GM19239 (cell line): ENCODE data around the gene PDK4.
A peak's percentile ranks its signal among the peaks of the same experiment; 100 is the strongest.
"Not testable (repeated sequence)": the region's sequence is repeated elsewhere in the genome, so short reads cannot be mapped to it uniquely, and the experiment has no call there.

Experiments
- DNase-seq: peaks from one replicate; pipeline ENCODE4 v3.0.0; 2011; ENCODE audit warnings: low spot score; ENCODE audit not compliant: insufficient read length
- FAIRE-seq: peaks from 2 replicates; lab custom pipeline; 2011; peaks lifted over from hg19 to GRCh38; lab: Jason Lieb, UNC

Gene PDK4

DNA sequence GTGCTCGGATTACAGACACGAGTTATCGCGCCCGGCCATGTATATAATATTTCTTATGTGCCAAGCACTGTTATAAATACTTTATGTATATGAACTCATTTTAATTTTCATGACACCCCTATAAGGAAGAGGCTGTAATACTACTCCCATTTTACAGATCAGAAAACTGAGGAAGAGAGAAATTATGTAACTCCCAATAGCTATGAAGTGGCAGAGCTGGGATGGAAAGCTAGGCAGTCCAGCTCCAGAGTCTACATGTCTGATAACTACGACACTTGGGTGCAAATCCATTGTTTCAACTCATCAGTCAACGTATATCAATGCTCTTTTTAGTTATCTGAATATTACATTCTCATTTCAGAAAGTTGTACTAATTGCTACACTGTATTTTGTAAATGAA is 17.0 kb downstream of the PDK4 start:
- FAIRE-seq, result no peak
- no peak for DNase-seq

DNA sequence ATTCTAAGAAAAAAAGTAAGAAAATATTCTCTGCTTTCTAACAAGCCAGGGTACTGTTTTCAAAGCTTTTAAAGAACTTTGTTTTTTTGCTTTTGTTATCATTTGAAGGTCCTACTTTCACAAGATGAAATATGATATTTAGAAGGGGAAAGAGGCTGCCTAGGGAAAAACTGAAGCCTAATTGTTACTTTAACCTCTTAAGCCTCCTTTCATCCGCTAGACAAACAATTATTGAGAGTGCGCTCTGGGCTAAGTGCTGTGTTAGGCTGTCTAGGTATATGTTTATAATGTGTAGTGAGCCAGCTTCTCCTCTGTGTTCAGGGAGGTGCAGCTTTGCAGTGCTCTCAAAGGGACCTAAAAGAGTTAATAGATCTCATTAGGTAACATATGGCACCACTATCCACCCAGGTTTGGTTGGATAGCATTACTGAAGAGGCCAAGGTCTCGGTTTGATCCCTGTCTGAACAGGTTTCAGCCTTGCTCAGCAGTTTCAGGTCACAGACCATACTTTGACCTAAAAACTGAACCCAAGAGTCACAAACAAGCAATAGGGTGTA is 17.9 kb downstream of the PDK4 start:
- DNase-seq, result no peak

DNA sequence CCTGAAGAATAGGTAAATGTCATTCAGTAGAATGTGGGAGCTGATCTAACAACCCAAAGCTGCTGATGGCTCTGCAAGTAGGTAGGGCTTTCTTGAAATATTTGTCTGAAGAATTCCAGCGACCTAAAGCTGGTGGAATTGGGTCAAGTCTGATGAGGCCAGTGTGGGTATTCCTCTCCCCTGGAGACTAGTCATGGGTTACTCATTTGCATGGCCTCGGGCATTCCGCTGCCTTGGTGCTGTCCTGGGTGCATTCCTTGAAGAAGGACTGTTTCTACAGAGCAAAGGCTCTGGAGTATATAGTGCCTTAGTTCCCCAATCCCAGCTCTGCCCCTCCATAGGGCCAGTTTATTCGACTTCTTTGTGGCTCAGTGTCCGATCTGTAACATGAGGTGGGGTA is 19.2 kb downstream of the PDK4 start:
- no peak for DNase-seq

More for the DNA sequence above, 17.9 kb downstream of the PDK4 start:
- FAIRE-seq, result no peak

DNA sequence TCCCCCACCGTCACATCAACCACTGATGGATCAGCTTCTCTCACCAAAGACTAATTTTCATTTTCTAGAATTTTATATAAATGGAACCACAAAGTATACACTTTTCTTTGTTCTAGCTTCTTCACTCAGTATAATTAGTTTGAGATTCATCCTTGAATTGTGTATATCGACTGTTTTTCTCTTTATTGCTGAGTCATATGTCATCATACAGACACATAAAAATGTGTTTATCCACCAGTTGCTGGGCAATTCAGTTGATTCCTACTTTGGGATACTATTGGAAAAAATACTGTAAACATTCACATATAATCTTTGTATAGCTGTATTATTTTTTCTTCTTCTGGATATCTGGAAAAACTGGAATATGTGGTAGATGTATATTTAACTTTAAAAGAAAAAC is 26.6 kb downstream of the PDK4 start:
- no peak for FAIRE-seq

More for the DNA sequence above, 19.2 kb downstream of the PDK4 start:
- FAIRE-seq, result no peak

DNA sequence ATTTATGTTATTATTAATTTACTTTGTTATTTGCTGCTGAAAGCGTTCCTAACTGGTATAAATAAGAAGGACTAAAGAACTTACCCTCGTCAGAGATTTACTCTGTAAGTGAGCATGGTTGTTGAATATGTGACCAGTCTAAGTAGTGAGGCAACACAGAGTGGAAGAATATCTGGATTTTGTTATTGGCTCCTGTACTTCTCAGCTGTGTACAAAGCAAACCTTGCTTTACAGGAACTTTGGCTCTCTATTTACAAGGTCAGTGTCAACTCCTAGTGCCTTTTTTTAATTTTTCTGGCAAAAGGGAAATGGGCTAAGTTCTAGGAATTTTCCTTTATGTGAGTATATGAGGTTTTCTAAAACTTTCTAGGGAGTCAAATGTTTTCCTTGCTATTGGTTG is 35.6 kb downstream of the PDK4 start:
- DNase-seq (no peak), FAIRE-seq (no peak)

More for the DNA sequence above, 26.6 kb downstream of the PDK4 start:
- DNase-seq, result no peak

DNA sequence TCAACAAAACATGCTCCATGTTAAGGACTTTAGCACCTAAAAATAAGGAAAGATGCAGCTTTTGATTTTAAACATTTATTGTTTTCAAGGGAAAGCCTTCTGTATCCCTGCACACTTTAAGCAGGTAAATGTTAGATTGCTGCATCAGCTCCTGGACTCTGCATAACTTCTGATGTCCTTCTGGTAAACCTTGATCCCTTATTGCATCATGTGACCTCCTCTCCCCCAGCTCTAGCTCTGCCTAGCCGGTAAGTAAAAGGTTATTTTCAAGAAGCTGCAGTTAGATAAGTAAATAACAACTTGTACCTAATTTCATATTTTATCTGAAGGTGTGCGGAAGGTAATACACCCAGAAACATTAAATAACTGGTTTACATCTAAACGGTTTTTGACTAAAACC is 37.5 kb downstream of the PDK4 start:
- FAIRE-seq (peak; percentile 8), DNase-seq (no peak)

DNA sequence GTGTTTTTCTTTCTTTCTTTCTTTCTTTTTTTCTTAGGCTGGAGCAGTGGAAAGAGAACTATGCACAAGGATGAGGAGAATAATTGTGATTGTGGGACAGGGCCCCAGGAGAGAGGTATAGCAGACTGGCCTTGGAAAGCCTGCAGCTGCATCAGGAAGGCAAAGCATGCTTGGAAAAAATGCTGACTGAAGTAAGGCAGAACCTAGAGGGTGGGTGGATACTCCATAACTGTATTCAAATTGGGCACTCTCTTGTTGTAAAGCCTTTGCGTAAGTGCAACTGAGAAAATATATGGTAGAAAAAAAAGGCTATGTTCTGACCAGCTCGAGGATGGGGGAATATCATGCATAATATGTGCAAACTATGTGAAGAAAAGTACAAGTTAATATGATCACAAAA is 39.5 kb downstream of the PDK4 start:
- DNase-seq, result no peak
- FAIRE-seq, result no peak

DNA sequence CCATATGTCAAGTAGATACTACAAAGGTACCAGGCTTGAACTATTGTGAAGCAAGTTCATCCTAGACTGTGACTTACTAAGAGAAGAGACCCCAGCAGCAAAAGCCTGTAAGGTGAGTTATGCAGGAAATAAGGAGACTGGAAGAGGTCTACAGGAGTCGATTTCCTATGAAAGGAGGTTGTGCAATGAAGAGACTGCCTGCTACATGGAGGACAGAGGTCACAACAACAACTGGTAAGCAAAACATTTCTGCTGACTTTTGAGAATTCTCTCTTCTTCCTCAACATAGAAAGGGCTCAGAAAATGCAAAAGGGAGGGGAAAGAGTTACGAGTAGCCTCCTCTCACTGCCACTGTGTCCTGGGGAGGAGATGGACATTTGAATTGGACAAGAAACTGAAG is 42.4 kb downstream of the PDK4 start:
- FAIRE-seq, result no peak
- no peak for DNase-seq

DNA sequence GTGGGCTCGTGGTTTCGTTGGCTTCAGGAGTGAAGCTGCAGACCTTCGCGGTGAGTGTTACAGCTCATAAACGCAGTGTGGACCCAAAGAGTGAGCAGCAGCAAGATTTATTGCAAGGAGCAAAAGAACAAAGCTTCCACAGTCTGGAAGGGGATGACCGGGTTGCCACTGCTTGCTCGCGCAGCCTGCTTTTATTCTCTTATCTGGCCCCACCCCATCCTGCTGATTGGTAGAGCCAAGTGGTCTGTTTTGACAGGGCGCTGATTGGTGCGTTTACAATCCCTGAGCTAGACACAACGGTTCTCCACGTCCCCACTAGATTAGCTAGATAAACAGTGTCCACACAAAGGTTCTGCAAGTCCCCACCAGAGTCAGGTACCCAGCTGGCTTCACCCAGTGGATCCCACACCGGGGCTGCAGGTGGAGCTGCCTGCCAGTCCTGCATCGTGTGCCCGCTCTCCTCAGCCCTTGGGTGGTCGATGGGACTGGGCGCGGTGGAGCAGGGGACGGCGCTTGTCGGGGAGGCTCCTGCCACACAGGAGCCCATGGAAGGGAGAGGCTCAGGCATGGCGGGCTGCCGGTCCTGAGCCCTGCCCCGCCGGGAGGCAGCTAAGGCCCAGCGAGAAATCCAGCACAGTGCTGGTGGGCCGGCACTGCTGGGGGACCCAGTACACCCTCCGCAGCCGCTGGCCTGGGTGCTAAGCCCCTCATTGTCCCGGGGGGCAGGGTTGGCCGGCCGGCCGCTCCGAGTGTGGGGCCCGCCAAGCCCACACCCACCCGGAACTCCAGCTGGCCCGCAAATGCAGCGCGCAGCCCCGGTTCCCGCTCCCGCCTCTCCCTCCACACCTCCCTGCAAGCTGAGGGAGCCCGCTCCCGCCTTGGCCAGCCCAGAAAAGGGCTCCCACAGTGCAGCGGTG is 44.0 kb downstream of the PDK4 start:
- not testable (repeated sequence) for FAIRE-seq, DNase-seq

DNA sequence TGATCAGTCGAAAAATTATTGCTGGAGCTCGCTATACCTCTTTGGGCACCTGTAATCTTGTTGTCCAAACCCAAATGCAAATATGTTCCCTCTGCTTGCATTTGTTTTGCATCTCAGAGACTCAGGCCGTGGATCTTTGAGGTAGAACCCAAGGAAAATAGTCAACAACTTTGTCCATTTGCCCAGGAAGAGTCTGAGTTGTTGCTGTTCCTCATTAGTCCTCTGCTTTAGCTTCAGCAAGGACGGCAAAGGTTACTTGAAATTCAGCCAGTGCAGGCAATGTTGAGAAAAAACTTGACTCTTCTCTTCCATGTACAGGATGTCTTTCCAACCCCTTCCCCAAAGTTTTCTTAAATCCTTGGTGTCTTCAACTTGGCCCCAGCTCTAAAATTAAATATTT is 45.8 kb downstream of the PDK4 start:
- FAIRE-seq, result no peak
- DNase-seq, result no peak

DNA sequence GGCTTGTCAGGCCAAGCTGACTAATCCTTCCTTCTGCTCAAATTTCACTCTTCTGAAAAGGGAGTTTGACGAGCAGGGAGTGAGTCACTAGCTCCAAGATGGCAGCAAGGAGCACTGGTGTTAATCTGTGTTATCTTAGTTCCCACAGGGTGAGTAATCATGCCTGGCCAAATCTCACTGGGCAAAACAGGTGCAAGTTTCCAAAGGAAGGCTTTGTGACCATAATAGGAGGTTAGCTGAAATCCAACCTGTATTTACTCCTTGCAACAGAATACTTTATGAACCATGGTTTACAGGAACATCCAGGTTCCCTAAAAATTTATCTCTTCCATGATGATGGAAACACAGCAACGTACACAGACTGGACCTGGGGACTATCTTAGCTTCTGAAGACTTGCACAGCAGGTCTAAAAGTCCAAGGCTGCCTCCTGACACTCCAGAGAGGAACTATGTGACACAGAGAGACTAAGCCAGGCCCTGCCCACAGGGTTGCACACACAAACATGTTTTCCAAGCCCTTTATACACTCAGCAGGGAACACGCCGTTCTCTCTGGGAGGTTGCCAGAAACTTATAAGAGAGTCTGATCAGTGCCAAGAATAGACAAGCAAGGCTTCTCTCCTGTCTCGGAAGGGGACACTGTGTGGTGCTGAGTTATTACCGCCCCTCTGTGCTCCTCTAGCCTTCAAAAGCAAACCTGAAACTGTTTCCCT is 46.3 kb downstream of the PDK4 start:
- FAIRE-seq (no peak), DNase-seq (no peak)

DNA sequence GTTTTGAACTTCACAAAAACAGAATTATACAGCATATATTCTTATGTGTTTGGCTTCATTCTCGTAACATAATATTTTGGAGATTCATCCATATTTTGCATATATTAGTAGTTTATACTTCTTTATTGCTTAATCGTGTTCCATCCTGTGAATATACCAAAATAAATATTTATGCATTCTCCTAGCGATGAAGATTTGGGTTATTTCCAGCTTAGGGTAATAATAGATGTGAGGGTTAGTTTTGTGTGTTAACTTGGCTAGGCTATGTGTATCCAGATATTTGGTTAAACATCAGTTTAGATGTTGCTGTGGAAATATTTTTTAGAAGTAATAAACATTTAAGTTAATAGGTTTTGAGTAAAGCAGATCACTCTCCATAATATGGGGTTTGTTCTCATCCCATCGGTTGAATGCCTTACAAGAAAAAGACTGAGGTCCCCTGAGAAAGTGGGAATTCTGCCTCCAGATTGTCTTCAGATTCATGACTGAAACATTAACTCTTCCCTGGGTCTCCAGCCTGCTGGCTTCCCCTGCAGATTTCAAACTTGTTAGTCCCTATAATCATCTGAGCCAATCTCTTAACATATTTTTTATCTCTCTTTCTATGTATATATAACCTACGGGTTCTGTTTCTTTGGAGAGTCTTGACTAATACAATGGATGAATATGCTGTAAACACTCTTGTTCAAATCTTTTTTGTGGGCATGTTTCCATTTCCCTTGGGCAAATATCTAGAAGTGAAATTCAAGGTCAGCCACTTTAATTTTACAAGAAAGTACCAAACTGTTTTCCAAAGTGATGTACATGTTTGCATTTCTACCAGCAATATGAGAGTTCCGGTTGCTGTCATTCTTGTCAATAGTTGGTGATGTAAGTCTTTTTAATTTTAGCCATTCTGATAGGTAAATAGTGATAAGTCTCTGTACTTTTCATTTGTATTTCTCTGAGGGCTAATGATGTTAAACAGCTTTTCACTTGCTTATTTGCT is 48.7 kb downstream of the PDK4 start:
- FAIRE-seq, result no peak
- no peak for DNase-seq

DNA sequence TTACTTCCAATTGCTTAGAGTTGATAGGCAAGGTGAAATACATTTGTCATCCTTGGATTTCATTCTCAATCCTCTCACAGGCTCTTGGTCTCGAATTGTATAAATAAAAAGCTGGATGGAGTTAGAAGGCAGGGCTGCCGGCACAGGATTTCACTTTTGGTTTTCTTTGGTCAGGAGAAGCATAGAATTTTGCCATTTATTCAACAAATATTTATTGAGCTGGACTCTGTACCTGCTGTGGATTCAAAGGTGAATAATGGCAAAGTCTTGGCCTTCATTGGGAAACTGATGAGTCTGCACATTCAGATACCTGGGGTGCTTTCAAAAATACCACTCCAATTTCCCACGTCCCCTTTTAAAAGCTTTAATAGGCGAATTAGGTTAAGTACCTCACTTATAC is 49.7 kb downstream of the PDK4 start:
- DNase-seq, result no peak
- FAIRE-seq, result no peak

DNA sequence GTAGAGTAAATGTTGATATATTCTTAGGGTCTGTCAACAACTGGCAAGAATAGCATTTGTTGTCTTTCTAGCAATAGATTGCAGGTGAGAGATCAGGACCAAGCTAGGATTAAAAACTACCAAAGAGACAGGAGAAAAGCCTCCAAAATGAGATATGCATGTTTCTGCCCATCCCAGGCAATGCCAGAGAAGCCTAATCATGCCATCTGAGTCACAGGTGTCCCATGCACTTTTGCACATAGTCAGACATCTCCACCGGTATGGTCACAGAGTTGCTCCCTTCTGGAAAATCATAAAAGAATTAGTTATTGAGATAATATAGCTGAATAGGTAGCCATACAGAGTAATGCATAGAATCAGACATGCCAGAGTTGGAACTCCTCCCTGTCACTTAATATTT is 50.6 kb downstream of the PDK4 start:
- DNase-seq (no peak), FAIRE-seq (no peak)

DNA sequence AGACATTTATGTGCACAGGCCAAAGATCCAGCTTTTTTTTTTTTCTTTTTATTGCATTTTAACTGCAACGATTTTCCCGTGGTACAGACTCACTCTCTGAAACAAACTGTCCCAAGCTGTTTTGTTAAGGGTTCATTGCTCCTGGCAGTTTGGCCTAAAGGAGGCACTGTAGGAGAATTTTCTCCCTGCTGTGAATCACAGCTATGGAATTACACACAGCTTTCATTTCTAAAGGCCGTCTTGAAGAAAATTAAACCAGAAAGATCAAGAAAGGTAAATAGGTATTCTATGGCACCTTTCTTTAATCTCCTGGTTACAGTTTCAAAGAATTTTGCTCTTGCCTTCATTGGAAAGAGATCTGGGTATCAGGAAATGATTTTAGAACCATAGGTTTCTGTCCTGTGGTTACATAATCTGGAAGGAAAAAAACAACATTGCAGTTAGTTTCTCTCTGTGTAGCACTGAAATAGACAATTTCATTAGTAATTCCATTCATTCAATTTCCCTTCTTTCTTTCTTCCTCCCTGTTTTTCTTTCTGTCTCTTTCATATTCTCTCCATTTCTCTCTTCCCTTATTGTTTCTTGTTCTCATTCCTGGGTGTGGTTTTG is 51.2 kb downstream of the PDK4 start:
- DNase-seq (no peak), FAIRE-seq (no peak)

DNA sequence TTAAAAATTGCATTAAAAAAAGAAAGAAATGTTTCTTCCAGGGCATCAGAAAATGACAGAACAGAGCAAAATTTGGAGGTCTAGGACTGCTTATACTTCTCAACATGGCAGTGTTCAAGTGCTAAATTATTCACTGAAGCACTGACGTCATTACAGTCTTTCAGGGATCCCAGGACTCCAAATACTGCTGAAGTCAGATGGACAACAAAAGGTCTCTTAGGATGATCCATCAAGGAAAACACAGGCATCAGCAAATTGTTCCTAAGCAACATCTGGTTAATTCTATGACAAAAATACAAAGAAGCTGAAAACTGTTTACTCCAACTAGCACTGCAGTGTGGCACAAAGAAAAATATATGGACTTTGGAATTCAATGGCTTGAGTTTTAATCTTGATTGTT is 52.1 kb downstream of the PDK4 start:
- DNase-seq (no peak), FAIRE-seq (no peak)

DNA sequence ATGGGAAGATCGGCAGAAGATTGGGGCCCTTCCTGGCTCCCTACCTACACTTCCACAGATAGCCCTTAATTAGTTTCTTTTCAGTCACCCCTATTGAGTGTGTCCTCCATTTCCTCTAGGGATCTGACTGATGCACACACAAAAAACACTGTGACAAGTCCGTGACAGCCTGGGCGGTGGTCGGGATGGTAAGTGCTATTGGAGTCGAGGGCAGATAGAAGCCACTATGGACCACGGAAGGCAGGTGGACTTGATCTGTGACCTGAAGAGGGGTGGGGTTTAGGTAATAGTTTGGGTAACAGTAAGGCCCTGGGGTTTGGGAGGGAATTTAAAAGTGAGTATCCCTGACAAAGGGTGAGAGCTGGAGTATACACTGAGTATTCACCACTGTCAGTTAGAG is 53.0 kb downstream of the PDK4 start:
- FAIRE-seq, result no peak
- DNase-seq, result no peak

DNA sequence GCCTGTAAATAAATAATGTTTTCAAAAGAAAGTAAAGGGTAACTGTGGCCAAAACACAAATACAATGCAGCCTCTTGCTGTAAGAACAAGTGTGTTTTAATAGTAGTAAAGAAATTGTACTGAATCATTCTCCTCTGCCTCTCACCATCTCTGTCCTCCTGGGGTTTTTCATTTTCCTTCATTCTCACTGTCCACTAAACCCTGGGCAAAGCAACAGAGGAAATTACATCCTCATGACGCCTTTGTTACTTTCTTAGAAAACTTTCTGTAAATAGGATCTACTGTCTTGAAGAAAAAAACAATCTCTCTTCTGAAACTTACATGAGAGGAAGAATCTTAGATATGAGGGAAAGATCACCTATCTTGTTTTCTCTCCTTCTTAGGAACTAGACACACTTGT is 56.0 kb downstream of the PDK4 start:
- no peak for FAIRE-seq
- DNase-seq, result no peak

DNA sequence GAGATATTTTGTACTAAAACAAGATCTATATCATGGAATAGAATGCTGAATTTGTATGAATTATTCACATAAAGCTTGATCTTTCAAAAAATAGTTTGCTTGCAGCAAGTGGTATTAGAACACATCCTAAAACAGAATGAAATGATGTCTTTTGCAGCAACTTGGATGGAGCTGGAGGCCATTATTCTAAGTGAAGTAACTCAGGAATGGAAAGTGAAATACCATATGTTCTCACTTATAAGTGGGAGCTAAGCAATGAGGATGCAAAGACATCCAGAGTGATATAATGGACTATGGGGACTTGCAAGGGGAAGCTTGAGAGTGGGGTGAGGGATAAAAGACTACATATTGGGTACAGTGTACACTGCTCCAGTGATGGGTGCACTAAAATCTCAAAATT is 56.9 kb downstream of the PDK4 start:
- no peak for DNase-seq
- no peak for FAIRE-seq

DNA sequence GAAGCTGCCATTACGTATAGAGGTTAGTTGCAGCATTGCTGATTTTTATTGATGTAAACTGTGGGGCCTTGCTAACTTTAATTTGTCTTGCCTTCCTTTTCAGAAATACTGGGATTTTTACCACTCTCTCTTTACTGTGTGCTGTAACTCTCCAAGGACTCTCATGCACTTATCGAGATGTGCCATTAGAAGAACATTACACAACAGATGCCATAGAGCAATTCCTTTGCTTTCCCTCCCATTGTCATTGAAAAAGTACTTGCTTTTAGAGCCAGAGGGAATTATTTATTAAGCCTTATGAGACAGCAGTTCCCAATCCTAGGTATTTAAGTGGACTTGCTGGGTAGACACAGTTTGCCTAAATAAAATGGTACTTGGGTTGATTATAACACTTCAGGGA is 58.8 kb downstream of the PDK4 start:
- DNase-seq, result no peak
- no peak for FAIRE-seq
